MM.1S (cell line): ENCODE data around the gene YTHDF1.

Experiments used
- DNase-seq: peaks from one replicate; pipeline ENCODE4 v3.0.0-alpha.2; 2015
- H2AFZ ChIP-seq: fragments of 300-600 bp; sonication (generic); 2 replicates; pipeline ENCODE4 v1.6.0; 2016; ENCODE audit warnings: antibody characterized with exemption, low read length
- H3F3A ChIP-seq: fragments of 300-600 bp; sonication (generic); 2 replicates; pipeline ENCODE4 v1.6.1; 2016; ENCODE audit warnings: mild to moderate bottlenecking, antibody characterized with exemption, low read length, moderate library complexity, mixed read lengths; ENCODE audit not compliant: insufficient read depth
- H3K27ac ChIP-seq: fragments of 300-600 bp; sonication (generic); 2 replicates; pipeline ENCODE4 v1.5.1; 2016; ENCODE audit warnings: mild to moderate bottlenecking, low read length
- H3K27me3 ChIP-seq: fragments of 300-600 bp; sonication (generic); replicated peaks from 2 replicates; pipeline ENCODE4 v1.6.0; 2016; ENCODE audit warnings: low read length; ENCODE audit not compliant: insufficient read depth
- H3K36me3 ChIP-seq: fragments of 300-600 bp; sonication (generic); replicated peaks from 2 replicates; pipeline ENCODE4 v1.6.1; 2016; ENCODE audit warnings: mild to moderate bottlenecking, low read length, mixed read lengths; ENCODE audit not compliant: insufficient read depth
- H3K4me1 ChIP-seq: fragments of 300-600 bp; sonication (generic); 2 replicates; pipeline ENCODE4 v1.6.1; 2016; ENCODE audit warnings: low read length, mixed read lengths
- H3K4me2 ChIP-seq: fragments of 300-600 bp; sonication (generic); 2 replicates; pipeline ENCODE4 v1.6.0; 2016; ENCODE audit warnings: low read depth, low read length
- H3K4me3 ChIP-seq: fragments of 300-600 bp; sonication (generic); 2 replicates; pipeline ENCODE4 v1.5.1; 2016; ENCODE audit warnings: low read length, mixed read lengths
- H3K79me2 ChIP-seq: fragments of 300-600 bp; sonication (generic); 2 replicates; pipeline ENCODE4 v1.6.1; 2016; ENCODE audit warnings: mixed run types, low read length, mixed read lengths
- H3K9ac ChIP-seq: fragments of 300-600 bp; sonication (generic); 2 replicates; pipeline ENCODE4 v1.6.1; 2016; ENCODE audit warnings: low read length, mixed read lengths
- H3K9me2 ChIP-seq: fragments of 300-600 bp; sonication (generic); replicated peaks from 2 replicates; pipeline ENCODE4 v1.6.1; 2016; ENCODE audit warnings: mild to moderate bottlenecking, low read length, mixed read lengths; ENCODE audit not compliant: insufficient read depth
- H3K9me3 ChIP-seq: fragments of 300-600 bp; sonication (generic); replicated peaks from 2 replicates; pipeline ENCODE4 v1.6.1; 2016; ENCODE audit warnings: mild to moderate bottlenecking, low read length, mixed read lengths; ENCODE audit not compliant: insufficient read depth
- H4K20me1 ChIP-seq: fragments of 300-600 bp; sonication (generic); 2 replicates; pipeline ENCODE4 v1.6.1; 2016; ENCODE audit warnings: mild to moderate bottlenecking, low read length, moderate library complexity, mixed read lengths; ENCODE audit not compliant: insufficient read depth
- EZH2 ChIP-seq: fragments of 300-600 bp; sonication (generic); optimal IDR thresholded peaks from 2 replicates; pipeline ENCODE3; 2017; ENCODE audit warnings: low read depth, mild to moderate bottlenecking, antibody characterized with exemption, low read length, mixed read lengths
- EZH2phosphoT487 ChIP-seq: fragments of 300-600 bp; sonication (generic); IDR thresholded peaks from 2 replicates; pipeline ENCODE4 v1.6.1; 2018; ENCODE audit warnings: antibody characterized with exemption, low read length
- TF ChIP-seq, protein P1 (sequence below): fragments of 300-600 bp; sonication (generic); IDR thresholded peaks from 2 replicates; pipeline ENCODE4 v1.5.1; 2016; ENCODE audit warnings: antibody characterized with exemption, low read length, mixed read lengths

Gene YTHDF1

DNA sequence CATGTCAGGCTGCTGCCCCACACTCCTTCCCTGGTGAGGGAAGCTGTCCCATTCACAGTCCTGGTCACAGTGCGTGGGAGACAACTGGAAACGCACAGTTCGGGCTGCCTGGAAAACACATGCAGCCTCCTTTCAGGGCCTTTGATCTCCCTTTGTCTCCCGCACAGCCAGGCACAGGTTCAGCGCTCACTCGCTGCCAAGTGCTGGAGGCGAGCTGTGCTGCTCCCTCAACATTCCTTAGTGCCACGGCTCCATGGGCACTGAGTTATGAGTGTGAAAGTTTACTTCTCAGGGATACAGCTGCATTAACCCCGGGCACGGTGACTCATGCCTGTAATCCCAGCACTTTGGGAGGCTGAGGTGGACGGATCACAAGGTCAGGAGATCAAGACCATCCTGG is 9.1 kb downstream of the YTHDF1 start:
- H3K9ac ChIP-seq: no peak overlapping the region

DNA sequence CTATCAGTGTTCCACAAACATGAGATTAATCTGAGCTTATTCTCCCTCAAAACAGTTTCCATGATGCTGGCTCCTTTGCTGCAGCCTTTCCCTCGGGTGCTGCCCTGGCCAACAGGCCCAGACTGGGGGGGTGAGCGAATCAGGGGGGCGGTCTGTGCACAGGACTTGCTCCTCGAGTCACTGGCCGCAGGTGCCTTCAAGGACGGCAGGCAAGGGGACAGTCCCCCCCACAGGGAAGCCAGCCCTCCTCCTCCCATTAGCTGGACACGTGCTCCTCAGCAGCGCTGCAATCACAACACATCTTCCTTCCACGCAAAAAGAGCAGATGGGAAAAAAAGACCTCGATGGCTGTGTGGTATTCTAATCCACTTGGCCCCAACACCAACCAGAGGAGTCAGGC is 10.0 kb downstream of the YTHDF1 start:
- TF ChIP-seq EZH2: no peak
- TF ChIP-seq EZH2phosphoT487: no peak
- TF ChIP-seq, protein P1, sequence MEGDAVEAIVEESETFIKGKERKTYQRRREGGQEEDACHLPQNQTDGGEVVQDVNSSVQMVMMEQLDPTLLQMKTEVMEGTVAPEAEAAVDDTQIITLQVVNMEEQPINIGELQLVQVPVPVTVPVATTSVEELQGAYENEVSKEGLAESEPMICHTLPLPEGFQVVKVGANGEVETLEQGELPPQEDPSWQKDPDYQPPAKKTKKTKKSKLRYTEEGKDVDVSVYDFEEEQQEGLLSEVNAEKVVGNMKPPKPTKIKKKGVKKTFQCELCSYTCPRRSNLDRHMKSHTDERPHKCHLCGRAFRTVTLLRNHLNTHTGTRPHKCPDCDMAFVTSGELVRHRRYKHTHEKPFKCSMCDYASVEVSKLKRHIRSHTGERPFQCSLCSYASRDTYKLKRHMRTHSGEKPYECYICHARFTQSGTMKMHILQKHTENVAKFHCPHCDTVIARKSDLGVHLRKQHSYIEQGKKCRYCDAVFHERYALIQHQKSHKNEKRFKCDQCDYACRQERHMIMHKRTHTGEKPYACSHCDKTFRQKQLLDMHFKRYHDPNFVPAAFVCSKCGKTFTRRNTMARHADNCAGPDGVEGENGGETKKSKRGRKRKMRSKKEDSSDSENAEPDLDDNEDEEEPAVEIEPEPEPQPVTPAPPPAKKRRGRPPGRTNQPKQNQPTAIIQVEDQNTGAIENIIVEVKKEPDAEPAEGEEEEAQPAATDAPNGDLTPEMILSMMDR: no peak
- peaks cover 96% of the 10 kb centered on the region for H3K79me2 ChIP-seq
- no peak overlapping the region for H3K4me2 ChIP-seq
- no peaks in the 10 kb centered on the region for H3K27me3 ChIP-seq
- no peak overlapping the region for H2AFZ ChIP-seq
- peaks cover 17% of the 10 kb centered on the region for H3K36me3 ChIP-seq
- H3K4me1 ChIP-seq: no peaks in the 10 kb centered on the region
- no peaks in the 10 kb centered on the region for H3K9me2 ChIP-seq
- peaks cover 20% of the 10 kb centered on the region for H4K20me1 ChIP-seq
- H3K9me3 ChIP-seq: no peaks in the 10 kb centered on the region
- H3K9ac ChIP-seq: no peak overlapping the region
- no peak overlapping the region for H3K27ac ChIP-seq
- no peaks in the 10 kb centered on the region for H3F3A ChIP-seq
- DNase-seq: no peak
- H3K4me3 ChIP-seq: no peak overlapping the region

More for the DNA sequence above, 9.1 kb downstream of the YTHDF1 start:
- Histone ChIP-seq H3K4me2 (no peak overlapping the region), H3K27me3 (no peaks in the 10 kb centered on the region), H4K20me1 (peaks cover 15% of the 10 kb centered on the region), H3K27ac (no peak overlapping the region), H3K36me3 (peaks cover 12% of the 10 kb centered on the region), H3K9me2 (no peaks in the 10 kb centered on the region), H3K4me1 (no peaks in the 10 kb centered on the region), H2AFZ (no peak overlapping the region), H3K4me3 (no peak overlapping the region), H3K9me3 (no peaks in the 10 kb centered on the region), H3K79me2 (peaks cover 96% of the 10 kb centered on the region), H3F3A (no peaks in the 10 kb centered on the region)
- DNase-seq: no peak
- no peak for TF ChIP-seq EZH2
- TF ChIP-seq EZH2phosphoT487: no peak
- TF ChIP-seq, protein P1: no peak

DNA sequence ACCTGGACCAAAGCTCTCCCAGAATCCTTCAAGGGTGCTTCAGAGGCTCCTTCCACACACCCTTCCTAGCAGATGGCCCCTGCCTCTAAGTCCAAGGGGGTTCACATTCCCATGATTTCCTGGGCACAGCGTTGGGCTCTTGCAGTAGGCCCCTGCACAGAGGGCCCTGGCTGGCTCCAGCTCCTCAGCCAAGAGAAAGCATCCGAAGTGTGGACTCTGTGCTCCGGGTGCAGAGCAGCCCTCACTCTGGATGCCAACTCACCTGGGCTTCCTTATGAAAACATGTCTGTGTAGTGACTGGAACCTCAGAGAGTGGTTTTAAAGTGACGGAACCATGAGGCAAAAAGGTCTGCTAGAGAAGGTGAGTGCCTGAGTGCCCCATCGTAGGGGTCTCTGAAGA is 11.6 kb downstream of the YTHDF1 start:
- H4K20me1 ChIP-seq: peaks cover 24% of the 10 kb centered on the region

More for the DNA sequence above, 11.6 kb downstream of the YTHDF1 start:
- peaks cover 97% of the 10 kb centered on the region for H3K79me2 ChIP-seq
- TF ChIP-seq, protein P1: no peak
- TF ChIP-seq EZH2: no peak
- no peak for TF ChIP-seq EZH2phosphoT487
- H3K9me2 ChIP-seq: no peaks in the 10 kb centered on the region
- H3F3A ChIP-seq: no peaks in the 10 kb centered on the region
- no peak for DNase-seq
- no peak overlapping the region for H3K27ac ChIP-seq
- peaks cover 12% of the 10 kb centered on the region for H3K36me3 ChIP-seq
- H3K4me1 ChIP-seq: no peaks in the 10 kb centered on the region
- no peaks in the 10 kb centered on the region for H3K27me3 ChIP-seq
- H3K4me2 ChIP-seq: no peak overlapping the region
- no peaks in the 10 kb centered on the region for H3K9me3 ChIP-seq
- no peak overlapping the region for H3K4me3 ChIP-seq
- H2AFZ ChIP-seq: no peak overlapping the region
- no peak overlapping the region for H3K9ac ChIP-seq
